Mucosa of descending colon (tissue), 3 donors: ENCODE results near the gene ARHGEF28. TPM values are rescaled to one million over a fixed set of nuclear protein-coding genes. Genes with fewer than 3 reads are reported as not detected.
A peak's percentile ranks its signal among the peaks of the same experiment; 100 is the strongest.

Experiments used
- ATAC-seq: fragments of 200-7000 bp; cut with Tn5 transposase; one replicate; pipeline ENCODE4 v1.9.1; 2020; ENCODE audit warnings: mild to moderate bottlenecking, moderate library complexity
- DNase-seq, 3 donors: peaks; one replicate each; pipeline ENCODE4 v3.0.0-alpha.2; 2020
- H3K36me3 ChIP-seq: fragments of 200-600 bp; one replicate; pipeline ENCODE4 v1.8.0; 2021; ENCODE audit warnings: low read depth, mild to moderate bottlenecking
- H3K4me1 ChIP-seq: fragments of 200-600 bp; one replicate; pipeline ENCODE4 v1.8.0; 2021; ENCODE audit warnings: low read depth, mild to moderate bottlenecking
- H3K4me3 ChIP-seq: fragments of 200-600 bp; one replicate; pipeline ENCODE4 v1.8.0; 2021; ENCODE audit warnings: mild to moderate bottlenecking
- H3K9me3 ChIP-seq: fragments of 200-600 bp; one replicate; pipeline ENCODE4 v1.8.0; 2021; ENCODE audit warnings: mild to moderate bottlenecking
- CTCF ChIP-seq: fragments of 200-600 bp; IDR thresholded peaks from one replicate; pipeline ENCODE4 v1.8.0; 2022; ENCODE audit warnings: antibody characterized with exemption, mild to moderate bottlenecking
- intact Hi-C, 2 donors: fragments of 100-400 bp; cut with DNase I in 1 of 2; cut with micrococcal nuclease in 1 of 2; formaldehyde crosslinking; loops; one replicate each; pipeline versions ENCODE4 v1.11.0 to v1.11.1; 2022; cut with DNase I, micrococcal nuclease
- total RNA-seq, 3 donors: library from RNA; stranded (reverse); fragmentation: NEBNext Ultra II Directional in 2 of 3; extraction: Animal tissue kit (Norgen Biotek cat#: 25700) in 2 of 3; gene quantifications; one replicate each; pipeline versions ENCODE4 v1.2.1 to v1.2.4, GENCODE V29; 2021 to 2023
- donor health status: DM: no; HTN: no; CAD: no; lungs with moderate emphysema.
- donor health status: DM: no; HTN: no; CAD: no.
- donor health status: DM: no; HTN: yes; CAD: no.

ARHGEF28 gene
- total RNA-seq, 3 donors from 2014 or later: 5.4 to 21.7 (median 11.6) TPM

- no peak for TF ChIP-seq CTCF
- H3K36me3 ChIP-seq: no peaks in the 10 kb centered on the region
- no peaks in the 10 kb centered on the region for H3K4me1 ChIP-seq
- DNase-seq (no peak), ATAC-seq (no peak)
- no peaks in the 10 kb centered on the region for H3K9me3 ChIP-seq
- intact Hi-C loops: no loop called here
- no peak overlapping the region for H3K4me3 ChIP-seq
Observed at GRCh38 chr5:73739650-73740049, 113.7 kb downstream of the ARHGEF28 start.

GRCh38 chr5:73740274-73740790 is 114.3 kb downstream of the ARHGEF28 start:
- Histone ChIP-seq H3K9me3 (no peaks in the 10 kb centered on the region), H3K4me1 (no peaks in the 10 kb centered on the region), H3K36me3 (no peaks in the 10 kb centered on the region), H3K4me3 (no peak overlapping the region)
- DNase-seq: no peak
- intact Hi-C loops: no loop called here
- ATAC-seq: no peak
- no peak for TF ChIP-seq CTCF

- Histone ChIP-seq H3K4me1 (peaks cover 16% of the 10 kb centered on the region), H3K9me3 (no peaks in the 10 kb centered on the region), H3K36me3 (no peaks in the 10 kb centered on the region), H3K4me3 (no peak overlapping the region)
- intact Hi-C loops: no loop called here
- no peak for TF ChIP-seq CTCF
- DNase-seq (no peak), ATAC-seq (no peak)
Observed at GRCh38 chr5:73743161-73743560, 117.2 kb downstream of the ARHGEF28 start.

GRCh38 chr5:73745836-73746235 is 119.8 kb downstream of the ARHGEF28 start:
- DNase-seq: no peak
- ATAC-seq: peak; percentile 8
- TF ChIP-seq CTCF: no peak
- Histone ChIP-seq H3K4me3 (no peak overlapping the region), H3K9me3 (no peaks in the 10 kb centered on the region), H3K4me1 (peaks cover 16% of the 10 kb centered on the region), H3K36me3 (no peaks in the 10 kb centered on the region)
- intact Hi-C loops: no loop called here

- Histone ChIP-seq H3K36me3 (no peaks in the 10 kb centered on the region), H3K4me1 (peaks cover 16% of the 10 kb centered on the region), H3K4me3 (no peak overlapping the region), H3K9me3 (no peaks in the 10 kb centered on the region)
- ATAC-seq: peak; percentile 73
- intact Hi-C loops: no loop called here
- TF ChIP-seq CTCF: no peak
- peak in 1 of 3 donors; percentile 24 for DNase-seq
Observed at GRCh38 chr5:73746608-73747007, 120.6 kb downstream of the ARHGEF28 start.
